T-cell (primary cell): ENCODE results near the gene MYRF. TPM values are rescaled to one million over a fixed set of nuclear protein-coding genes. Genes with fewer than 3 reads are reported as not detected.

ENCODE experiments used
- ATAC-seq, 4 experiments: fragments of 200-7000 bp in 3 of 4; fragments of 150-1000 bp in 1 of 4; cut with Tn5 transposase; replicated peaks in 1 of 4; 1 replicate in 3 of 4; 2 replicates in 1 of 4; pipeline ENCODE4 v1.10.0; 2021; ENCODE audit warnings: moderate library complexity in 3 of 4, mild to moderate bottlenecking in 2 of 4, moderate number of reproducible peaks in 1 of 4
- CTCF ChIA-PET, 2 donors: fragments of 300-600 bp; sonication (Branson Sonifier 250); formaldehyde crosslinking; loops; one replicate each; lab custom pipeline; 2022; ENCODE audit warnings: antibody characterized with exemption in 2 of 2; lab: Charles Lee
- POLR2A ChIA-PET, 2 donors: fragments of 300-600 bp; sonication (Branson Sonifier 250); formaldehyde crosslinking; loops; one replicate each; lab custom pipeline; 2022; ENCODE audit warnings: antibody characterized with exemption in 2 of 2; lab: Charles Lee
- DNase-seq, 35 experiments: peaks; one replicate each; pipeline versions ENCODE4 v3.0.0 to v3.0.0-alpha.2; 2013 to 2023
- H3K27ac ChIP-seq: one replicate; pipeline ENCODE4 v1.5.1; 2013; ENCODE audit warnings: low read length
- H3K27me3 ChIP-seq, 2 experiments: replicated peaks in 1 of 2; 1 replicate in 1 of 2; 2 replicates in 1 of 2; pipeline versions ENCODE4 v1.6.1 to v1.7.0; 2013; ENCODE audit warnings: low read length in 1 of 2, mixed read lengths in 1 of 2; ENCODE audit not compliant: control insufficient read depth in 2 of 2, insufficient read depth in 2 of 2; ENCODE audit errors: extremely low read depth in 1 of 2
- H3K36me3 ChIP-seq, 2 donors: 1 replicate in 1 of 2; 2 replicates in 1 of 2; pipeline versions ENCODE4 v1.6.1 to v1.7.0; 2013; ENCODE audit warnings: low read length in 1 of 2; ENCODE audit not compliant: control insufficient read depth in 2 of 2, insufficient read depth in 1 of 2; ENCODE audit errors: extremely low read depth in 1 of 2
- H3K4me1 ChIP-seq, 2 experiments: 1 replicate in 1 of 2; 2 replicates in 1 of 2; pipeline versions ENCODE4 v1.6.1 to v1.7.0; 2013; ENCODE audit warnings: low read length in 2 of 2, mixed read lengths in 1 of 2; ENCODE audit not compliant: insufficient read depth in 2 of 2, control insufficient read depth in 1 of 2; ENCODE audit errors: extremely low read depth in 1 of 2
- H3K4me3 ChIP-seq, 2 donors: 1 replicate in 1 of 2; 2 replicates in 1 of 2; pipeline versions ENCODE4 v1.5.1 to v1.7.0; 2013; ENCODE audit warnings: mild to moderate bottlenecking in 2 of 2, low read length in 1 of 2, moderate library complexity in 1 of 2; ENCODE audit not compliant: control insufficient read depth in 1 of 2; ENCODE audit errors: extremely low read depth in 1 of 2
- H3K9me3 ChIP-seq: 2 replicates; pipeline ENCODE4 v1.7.0; 2013
- H3K27ac Mint-ChIP-seq, 2 donors: one replicate each; pipeline ENCODE4 v1.8.0; 2020 to 2021; ENCODE audit warnings: mild to moderate bottlenecking in 2 of 2, mixed read lengths in 2 of 2
- H3K27me3 Mint-ChIP-seq, 2 donors: one replicate each; pipeline ENCODE4 v1.8.0; 2021 to 2022; ENCODE audit warnings: mixed read lengths in 2 of 2
- H3K36me3 Mint-ChIP-seq: one replicate; pipeline ENCODE4 v1.8.0; 2021; ENCODE audit warnings: mixed read lengths
- H3K4me1 Mint-ChIP-seq, 3 donors: one replicate each; pipeline ENCODE4 v1.8.0; 2020 to 2022; ENCODE audit warnings: mixed read lengths in 3 of 3, mild to moderate bottlenecking in 1 of 3
- H3K4me3 Mint-ChIP-seq, 3 donors: one replicate each; pipeline ENCODE4 v1.8.0; 2020 to 2022; ENCODE audit warnings: mild to moderate bottlenecking in 3 of 3, mixed read lengths in 3 of 3, moderate library complexity in 3 of 3
- H3K9me3 Mint-ChIP-seq, 3 donors: one replicate each; pipeline ENCODE4 v1.8.0; 2020 to 2022; ENCODE audit warnings: mixed read lengths in 3 of 3
- WGBS: methylation state at CpG from one replicate; pipeline ENCODE4 v1.1.5; 2013; ENCODE audit warnings: missing lambda C conversion rate; ENCODE audit not compliant: insufficient coverage; 5-methylcytosine and 5-hydroxymethylcytosine counted together
- total RNA-seq, 35 experiments: library from RNA in 6 of 35; stranded (reverse) in 6 of 35; fragments of 120-200 nt in 1 of 35; gene quantifications; one replicate each; pipeline versions ENCODE4 v1.2.1 to v1.2.4 and lab custom pipeline; 2013 to 2026

Gene MYRF
- total RNA-seq, 5 donors from 2014 or later (not counting 1 experiment from before 2014, with no cell fraction given) = 0.95 to 4.9 (median 1.5) TPM

GRCh38 chr11:61828379-61828628 is 75.9 kb downstream of the MYRF start:
- DNase-seq (no peak), ATAC-seq (no peak)
- Mint-ChIP-seq H3K4me1 (peaks cover 18 to 49% (median 20%) of the 10 kb centered on the region in 3 donors), H3K36me3 (no peaks in the 10 kb centered on the region), H3K27me3 (peaks cover 0 to 44% of the 10 kb centered on the region in 2 donors), H3K9me3 (no peaks in the 10 kb centered on the region), H3K4me3 (peak overlapping the region; percentile 75 to 85 (median 78)), H3K27ac (no peak overlapping the region)
- H3K27ac ChIP-seq = no peak overlapping the region
- H3K4me3 ChIP-seq = peak overlapping the region; percentile 51 to 76
- ChIA-PET POLR2A (interaction anchor here in 1 of 2 donors (0.6 to 0.7 kb wide), 3 partner anchors 17 to 284 kb away, joined by 3 to 6 read pairs (median 5); no protein-coding TSS in a partner anchor), CTCF (interaction anchor here in 1 of 2 donors (1.2 kb wide), 1 partner anchor 31 kb away, joined by 4 read pairs; no protein-coding TSS in a partner anchor)
- peaks cover 25 to 26% of the 10 kb centered on the region in 2 experiments for H3K4me1 ChIP-seq
- H3K27me3 ChIP-seq = peaks cover 0 to 36% of the 10 kb centered on the region in 2 experiments
- 0% methylated on average over 16 of the region's 16 CpGs for WGBS
- no peaks in the 10 kb centered on the region for H3K9me3 ChIP-seq
- H3K36me3 ChIP-seq = no peaks in the 10 kb centered on the region

GRCh38 chr11:61828629-61829407 is 76.4 kb downstream of the MYRF start:
- no peaks in the 10 kb centered on the region for H3K36me3 Mint-ChIP-seq
- H3K4me1 ChIP-seq = peaks cover 25 to 30% of the 10 kb centered on the region in 2 experiments
- CTCF ChIA-PET = interaction anchor here in 1 of 2 donors (1.2 kb wide), 1 partner anchor 32 kb away, joined by 4 read pairs; no protein-coding TSS in a partner anchor
- H3K4me3 ChIP-seq = peak overlapping the region; percentile 51 to 76
- no peak overlapping the region for H3K27ac Mint-ChIP-seq
- POLR2A ChIA-PET = no interaction called here
- H3K27ac ChIP-seq = no peak overlapping the region
- peaks cover 0 to 37% of the 10 kb centered on the region in 2 experiments for H3K27me3 ChIP-seq
- no peaks in the 10 kb centered on the region for H3K9me3 Mint-ChIP-seq
- peak; percentile 37 to 54 (median 44) for ATAC-seq
- WGBS = 14% methylated on average over 48 of the region's 55 CpGs
- H3K36me3 ChIP-seq = no peaks in the 10 kb centered on the region
- H3K27me3 Mint-ChIP-seq = peaks cover 0 to 44% of the 10 kb centered on the region in 2 donors
- H3K4me1 Mint-ChIP-seq = peaks cover 23 to 55% (median 25%) of the 10 kb centered on the region in 3 donors
- peak in 14 of 35 experiments; percentile 12 to 53 (median 22) for DNase-seq
- peak overlapping the region; percentile 75 to 85 (median 78) for H3K4me3 Mint-ChIP-seq
- H3K9me3 ChIP-seq = no peaks in the 10 kb centered on the region

- no peaks in the 10 kb centered on the region for H3K9me3 Mint-ChIP-seq
- peak overlapping the region in 1 of 3 donors; percentile 85 for H3K4me3 Mint-ChIP-seq
- POLR2A ChIA-PET = no interaction called here
- H3K36me3 Mint-ChIP-seq = no peaks in the 10 kb centered on the region
- H3K27ac Mint-ChIP-seq = no peak overlapping the region
- peaks cover 31 to 40% of the 10 kb centered on the region in 2 experiments for H3K4me1 ChIP-seq
- WGBS = no CpG with 5 or more reads among the region's 4 CpGs
- no peak for DNase-seq
- no peak overlapping the region for H3K4me3 ChIP-seq
- ATAC-seq = no peak
- no peaks in the 10 kb centered on the region for H3K9me3 ChIP-seq
- H3K36me3 ChIP-seq = no peaks in the 10 kb centered on the region
- CTCF ChIA-PET = no interaction called here
- peaks cover 32 to 64% (median 35%) of the 10 kb centered on the region in 3 donors for H3K4me1 Mint-ChIP-seq
- H3K27me3 Mint-ChIP-seq = peaks cover 0 to 44% of the 10 kb centered on the region in 2 donors
- H3K27ac ChIP-seq = no peak overlapping the region
- H3K27me3 ChIP-seq = peaks cover 0 to 44% of the 10 kb centered on the region in 2 experiments
These were observed 77.4 kb downstream of the MYRF start for GRCh38 chr11:61829806-61830205.

- ChIA-PET POLR2A (interaction anchor here in 1 of 2 donors (0.8 kb wide), 1 partner anchor 736 kb away, joined by 6 read pairs; no protein-coding TSS in a partner anchor), CTCF (no interaction called here)
- ATAC-seq (no peak), DNase-seq (no peak)
- no peaks in the 10 kb centered on the region for H3K36me3 ChIP-seq
- WGBS = 79% methylated on average over 2 of the region's 8 CpGs
- H3K27ac Mint-ChIP-seq = no peak overlapping the region
- peaks cover 34 to 47% of the 10 kb centered on the region in 2 experiments for H3K4me1 ChIP-seq
- H3K9me3 ChIP-seq = no peaks in the 10 kb centered on the region
- no peaks in the 10 kb centered on the region for H3K9me3 Mint-ChIP-seq
- H3K27ac ChIP-seq = no peak overlapping the region
- H3K4me1 Mint-ChIP-seq = peaks cover 35 to 71% (median 39%) of the 10 kb centered on the region in 3 donors
- H3K27me3 Mint-ChIP-seq = peaks cover 0 to 44% of the 10 kb centered on the region in 2 donors
- H3K4me3 Mint-ChIP-seq = peak overlapping the region in 1 of 3 donors; percentile 47
- no peaks in the 10 kb centered on the region for H3K36me3 Mint-ChIP-seq
- H3K4me3 ChIP-seq = no peak overlapping the region
- H3K27me3 ChIP-seq = peaks cover 0 to 44% of the 10 kb centered on the region in 2 experiments
These were observed 78.0 kb downstream of the MYRF start for GRCh38 chr11:61830237-61831105.

- H3K27ac Mint-ChIP-seq = no peak overlapping the region
- H3K36me3 Mint-ChIP-seq = no peaks in the 10 kb centered on the region
- H3K4me1 ChIP-seq = peaks cover 33 to 47% of the 10 kb centered on the region in 2 experiments
- 72% methylated on average over 2 of the region's 4 CpGs for WGBS
- H3K4me1 Mint-ChIP-seq = peaks cover 35 to 69% (median 39%) of the 10 kb centered on the region in 3 donors
- H3K9me3 ChIP-seq = no peaks in the 10 kb centered on the region
- no peak overlapping the region for H3K4me3 ChIP-seq
- POLR2A ChIA-PET = no interaction called here
- DNase-seq = no peak
- H3K4me3 Mint-ChIP-seq = no peak overlapping the region
- peaks cover 0 to 37% of the 10 kb centered on the region in 2 experiments for H3K27me3 ChIP-seq
- H3K9me3 Mint-ChIP-seq = no peaks in the 10 kb centered on the region
- no peak overlapping the region for H3K27ac ChIP-seq
- ATAC-seq = no peak
- H3K36me3 ChIP-seq = no peaks in the 10 kb centered on the region
- H3K27me3 Mint-ChIP-seq = peaks cover 0 to 32% of the 10 kb centered on the region in 2 donors
- CTCF ChIA-PET = no interaction called here
These were observed 79.8 kb downstream of the MYRF start for GRCh38 chr11:61832207-61832606.

- H3K9me3 Mint-ChIP-seq = no peaks in the 10 kb centered on the region
- H3K27ac Mint-ChIP-seq = no peak overlapping the region
- peaks cover 34 to 68% (median 37%) of the 10 kb centered on the region in 3 donors for H3K4me1 Mint-ChIP-seq
- DNase-seq (no peak), ATAC-seq (no peak)
- 88% methylated on average over 5 of the region's 7 CpGs for WGBS
- H3K36me3 Mint-ChIP-seq = no peaks in the 10 kb centered on the region
- H3K4me1 ChIP-seq = peaks cover 29 to 43% of the 10 kb centered on the region in 2 experiments
- H3K36me3 ChIP-seq = no peaks in the 10 kb centered on the region
- H3K4me3 ChIP-seq = no peak overlapping the region
- H3K27me3 ChIP-seq = peaks cover 0 to 32% of the 10 kb centered on the region in 2 experiments
- no peak overlapping the region for H3K4me3 Mint-ChIP-seq
- H3K27ac ChIP-seq = no peak overlapping the region
- no peaks in the 10 kb centered on the region for H3K9me3 ChIP-seq
- CTCF ChIA-PET = no interaction called here
- POLR2A ChIA-PET = no interaction called here
- peaks cover 0 to 30% of the 10 kb centered on the region in 2 donors for H3K27me3 Mint-ChIP-seq
These were observed 80.3 kb downstream of the MYRF start for GRCh38 chr11:61832754-61833153.
